Skeletal muscle tissue (tissue), 4 donors: ENCODE results near the gene TPSAB1. TPM values are rescaled to one million over a fixed set of nuclear protein-coding genes. Genes with fewer than 3 reads are reported as not detected.
"Not testable (repeated sequence)": the region's sequence is repeated elsewhere in the genome, so short reads cannot be mapped to it uniquely, and the experiment has no call there.

Experiments used
- H3K27ac ChIP-seq: one replicate; pipeline ENCODE4 v1.7.0; 2013; ENCODE audit warnings: mild to moderate bottlenecking, low read depth, low read length, inconsistent platforms
- H3K27me3 ChIP-seq, 3 donors: one replicate each; pipeline ENCODE4 v1.7.0; 2013; ENCODE audit warnings: low read length in 3 of 3; ENCODE audit not compliant: control insufficient read depth in 3 of 3, insufficient read depth in 3 of 3
- H3K36me3 ChIP-seq, 3 donors: one replicate each; pipeline ENCODE4 v1.7.0; 2013; ENCODE audit warnings: low read length in 3 of 3; ENCODE audit not compliant: control insufficient read depth in 3 of 3, insufficient read depth in 3 of 3
- H3K4me1 ChIP-seq, 3 donors: one replicate each; pipeline ENCODE4 v1.7.0; 2013; ENCODE audit warnings: low read length in 3 of 3, mild to moderate bottlenecking in 3 of 3; ENCODE audit not compliant: control insufficient read depth in 3 of 3, insufficient read depth in 3 of 3
- H3K4me3 ChIP-seq, 3 donors: one replicate each; pipeline ENCODE4 v1.7.0; 2013; ENCODE audit warnings: low read length in 3 of 3
- H3K9ac ChIP-seq, 3 donors: one replicate each; pipeline ENCODE4 v1.7.0; 2013; ENCODE audit warnings: low read length in 3 of 3, mild to moderate bottlenecking in 3 of 3, moderate library complexity in 2 of 3, low read depth in 1 of 3
- H3K9me3 ChIP-seq, 3 donors: one replicate each; pipeline ENCODE4 v1.7.0; 2013; ENCODE audit warnings: low read length in 3 of 3; ENCODE audit not compliant: control insufficient read depth in 3 of 3
- total RNA-seq: library from RNA; depleted of rRNA; stranded (reverse); fragments of >200 nt; gene quantifications from one replicate; pipeline ENCODE4 v1.2.3, GENCODE V29; 2014
- donor health status: Osteomylitis.

The TPSAB1 gene
- total RNA-seq, 1 donor from 2014 or later, result 1.0 TPM

DNA sequence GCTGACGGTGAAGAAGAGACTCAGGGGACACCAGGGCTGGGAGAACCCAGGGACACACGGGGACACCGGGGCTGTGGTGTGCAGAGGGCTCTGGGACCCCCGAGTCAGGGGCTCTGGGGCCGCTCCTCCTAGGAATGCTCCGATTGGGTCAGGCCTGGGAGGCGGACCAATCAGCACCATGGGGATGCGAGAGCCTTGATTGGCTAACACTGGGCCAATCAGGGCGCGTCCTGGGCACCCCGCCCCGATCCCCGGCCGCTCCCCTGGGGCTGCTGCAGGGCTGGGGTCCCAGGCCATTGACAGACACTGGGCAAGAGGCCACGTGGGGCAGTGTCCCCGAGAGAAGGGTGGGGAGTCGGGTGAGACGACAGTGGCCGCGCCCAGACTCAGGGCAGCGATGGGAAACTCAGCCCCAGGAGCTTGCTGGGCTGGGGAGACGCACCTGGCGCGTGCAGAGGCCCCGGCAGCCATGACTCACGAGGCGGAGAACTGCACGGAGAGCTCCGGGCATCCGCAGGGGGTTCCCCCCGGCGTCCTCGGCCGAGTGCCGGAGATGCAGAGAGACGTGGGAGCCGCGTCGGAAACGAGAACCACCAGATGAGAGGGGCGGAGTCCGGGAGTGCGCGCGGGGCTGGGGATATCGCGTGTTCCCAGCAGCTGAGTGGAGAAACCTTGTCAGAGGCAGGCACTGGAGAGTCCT lies 8.3 kb upstream of the TPSAB1 start:
- not testable (repeated sequence) for H3K4me1 ChIP-seq, H3K27ac ChIP-seq, H3K9me3 ChIP-seq, H3K36me3 ChIP-seq, H3K27me3 ChIP-seq, H3K9ac ChIP-seq, H3K4me3 ChIP-seq

- H3K9me3 ChIP-seq, H3K36me3 ChIP-seq, H3K27ac ChIP-seq, H3K4me1 ChIP-seq, H3K27me3 ChIP-seq, H3K9ac ChIP-seq, H3K4me3 ChIP-seq: not testable (repeated sequence)
These were observed 3.8 kb upstream of the TPSAB1 start for GRCh38 chr16:1236659-1237058.

DNA sequence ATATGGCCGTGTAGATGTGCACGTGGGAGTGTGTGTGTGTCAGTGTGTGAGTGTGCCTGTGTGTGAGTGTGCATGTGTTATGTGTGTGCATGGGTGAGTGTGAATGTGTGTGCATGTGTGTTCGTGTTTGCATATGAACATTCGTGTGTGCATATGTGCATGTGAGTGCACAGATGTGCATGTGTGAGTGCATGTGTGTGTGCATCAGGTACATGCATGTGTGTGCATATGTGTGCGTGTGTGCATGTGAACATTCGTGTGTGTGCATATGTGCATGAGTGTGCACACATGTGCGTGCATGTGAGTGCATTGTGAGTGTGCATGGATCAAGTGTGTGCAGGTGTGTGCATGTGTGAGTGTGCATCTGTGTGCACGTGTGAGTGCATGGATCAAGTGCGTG lies 2.5 kb upstream of the TPSAB1 start:
- Histone ChIP-seq H3K4me1 (no peaks in the 10 kb centered on the region), H3K9ac (no peak overlapping the region), H3K27me3 (peaks cover 5 to 7% (median 7%) of the 10 kb centered on the region in 3 donors), H3K4me3 (no peak overlapping the region), H3K27ac (no peak overlapping the region), H3K9me3 (no peaks in the 10 kb centered on the region), H3K36me3 (no peaks in the 10 kb centered on the region)

DNA sequence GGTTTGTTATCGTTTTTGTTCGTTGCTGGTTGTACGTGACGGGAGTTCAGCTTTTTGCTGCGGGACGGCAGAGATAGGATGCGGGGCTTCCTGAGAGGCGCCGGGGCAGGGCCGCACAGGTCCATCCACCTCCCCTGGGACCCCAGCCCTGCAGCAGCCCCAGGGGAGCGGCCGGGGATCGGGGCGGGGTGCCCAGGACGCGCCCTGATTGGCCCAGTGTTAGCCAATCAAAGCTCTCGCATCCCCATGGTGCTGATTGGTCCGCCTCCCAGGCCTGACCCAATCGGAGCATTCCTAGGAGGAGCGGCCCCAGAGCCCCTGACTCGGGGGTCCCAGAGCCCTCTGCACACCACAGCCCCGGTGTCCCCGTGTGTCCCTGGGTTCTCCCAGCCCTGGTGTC lies 1.6 kb upstream of the TPSAB1 start:
- not testable (repeated sequence) for H3K9ac ChIP-seq, H3K36me3 ChIP-seq, H3K27ac ChIP-seq, H3K4me1 ChIP-seq, H3K27me3 ChIP-seq, H3K4me3 ChIP-seq, H3K9me3 ChIP-seq

DNA sequence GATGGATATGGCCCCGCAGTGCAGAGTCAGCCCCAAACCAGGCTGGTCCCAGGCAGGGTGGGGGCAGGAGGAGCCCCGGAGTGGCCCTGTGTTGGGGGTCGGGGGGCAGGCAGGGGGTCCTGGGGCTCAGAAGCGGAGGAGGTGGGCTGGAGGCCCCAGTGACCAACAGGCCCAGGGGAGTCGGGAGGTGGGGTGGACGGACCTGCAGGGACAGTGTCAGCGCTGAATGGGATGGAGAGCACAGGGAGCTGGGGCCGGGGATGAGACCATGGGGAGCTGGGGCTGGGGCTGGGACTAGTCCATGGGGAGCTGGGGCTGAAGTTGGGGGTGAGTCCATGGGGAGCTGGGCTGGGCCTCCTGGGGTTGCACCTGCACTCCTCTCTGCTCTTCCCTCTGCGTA lies 930 bp upstream of the TPSAB1 start:
- H3K9me3 ChIP-seq, H3K36me3 ChIP-seq, H3K4me1 ChIP-seq, H3K27ac ChIP-seq, H3K4me3 ChIP-seq, H3K9ac ChIP-seq: not testable (repeated sequence)
- peaks cover 5 to 11% (median 7%) of the 10 kb centered on the region in 3 donors for H3K27me3 ChIP-seq

DNA sequence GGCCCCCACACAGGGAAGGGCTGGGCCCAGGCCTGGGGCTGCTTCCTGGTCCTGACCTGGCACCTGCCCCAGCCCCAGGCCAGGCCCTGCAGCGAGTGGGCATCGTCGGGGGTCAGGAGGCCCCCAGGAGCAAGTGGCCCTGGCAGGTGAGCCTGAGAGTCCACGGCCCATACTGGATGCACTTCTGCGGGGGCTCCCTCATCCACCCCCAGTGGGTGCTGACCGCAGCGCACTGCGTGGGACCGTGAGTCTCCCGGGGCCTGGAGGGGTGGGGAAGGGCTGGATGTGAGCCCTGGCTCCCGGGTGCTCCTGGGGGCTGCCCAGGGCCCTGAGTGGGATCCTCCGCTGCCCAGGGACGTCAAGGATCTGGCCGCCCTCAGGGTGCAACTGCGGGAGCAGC lies 576 bp downstream of the TPSAB1 start:
- H3K4me1 ChIP-seq, H3K9ac ChIP-seq, H3K4me3 ChIP-seq, H3K9me3 ChIP-seq, H3K27ac ChIP-seq, H3K36me3 ChIP-seq: not testable (repeated sequence)
- H3K27me3 ChIP-seq, result peaks cover 12 to 20% (median 17%) of the 10 kb centered on the region in 3 donors

GRCh38 chr16:1243363-1243762 lies 2.9 kb downstream of the TPSAB1 start:
- H3K4me1 ChIP-seq, H3K4me3 ChIP-seq, H3K36me3 ChIP-seq, H3K27ac ChIP-seq, H3K9ac ChIP-seq, H3K9me3 ChIP-seq: not testable (repeated sequence)
- H3K27me3 ChIP-seq, result peaks cover 18 to 31% (median 24%) of the 10 kb centered on the region in 3 donors

DNA sequence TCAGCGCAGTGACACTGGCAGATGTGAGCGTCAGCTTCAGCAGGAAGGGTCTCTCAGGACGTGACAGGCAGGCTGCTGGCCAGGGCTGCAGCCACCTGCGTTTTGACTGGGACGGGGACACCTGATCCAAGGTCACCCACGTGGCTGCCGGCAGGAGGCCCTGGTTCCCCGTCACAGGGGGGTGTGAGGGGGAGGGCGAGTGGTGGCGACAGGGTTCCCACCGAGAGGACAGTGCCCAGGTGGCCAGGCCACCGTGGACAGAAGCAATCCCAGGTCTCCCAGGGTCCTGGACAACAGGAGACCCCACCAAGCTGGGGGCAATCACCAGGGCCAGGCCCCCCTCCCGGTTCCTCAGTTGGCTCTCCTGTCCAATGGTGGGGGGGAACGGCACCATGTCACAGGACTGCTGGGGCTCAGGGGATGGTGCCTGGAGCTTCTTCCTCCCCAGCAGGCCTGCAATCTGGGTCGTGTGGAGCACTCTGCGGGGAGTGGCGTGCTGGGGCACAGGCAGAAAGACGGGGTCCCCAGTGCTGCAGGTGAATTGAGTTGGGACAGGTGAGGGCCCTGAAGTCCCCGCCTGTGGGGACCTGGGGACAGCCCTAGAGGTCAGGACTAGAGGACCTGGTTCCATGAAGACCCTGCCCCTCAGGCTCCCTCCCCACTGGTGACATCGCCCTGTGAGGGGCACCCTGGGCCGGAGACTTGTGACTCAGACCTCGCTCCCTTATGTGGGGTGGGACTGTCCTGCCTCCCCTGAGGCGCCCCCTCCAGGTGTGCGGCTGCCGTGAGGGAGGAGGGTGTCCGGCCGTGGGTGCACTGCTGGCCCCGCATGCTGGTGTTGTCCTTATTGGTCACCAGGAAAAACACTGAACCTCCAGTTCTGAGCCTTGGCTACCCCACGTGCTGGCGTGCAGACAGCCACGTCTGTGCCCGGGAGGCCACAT lies 3.7 kb downstream of the TPSAB1 start:
- H3K27ac ChIP-seq, H3K4me3 ChIP-seq, H3K36me3 ChIP-seq, H3K9me3 ChIP-seq, H3K9ac ChIP-seq, H3K4me1 ChIP-seq: not testable (repeated sequence)
- peaks cover 18 to 30% (median 21%) of the 10 kb centered on the region in 3 donors for H3K27me3 ChIP-seq

DNA sequence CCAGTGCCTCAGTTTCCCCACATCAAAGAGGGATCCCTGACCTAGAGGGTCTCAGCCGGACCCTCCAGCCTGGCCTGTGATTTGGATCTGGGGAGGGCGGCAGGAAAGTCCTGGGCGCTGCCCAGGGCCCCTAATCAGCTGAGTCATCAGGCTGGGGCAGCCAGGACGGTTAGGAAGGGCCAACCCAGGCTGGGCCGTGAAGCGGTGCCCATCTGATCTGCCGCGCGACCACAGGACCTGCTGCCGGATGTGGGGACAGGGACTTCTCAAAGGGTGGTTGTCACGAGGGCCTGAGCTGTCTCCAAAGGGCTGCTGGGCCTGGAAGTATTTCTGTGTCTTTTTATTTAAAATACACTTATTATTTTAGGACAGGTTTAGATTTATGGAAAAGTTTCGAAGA lies 4.4 kb downstream of the TPSAB1 start:
- Histone ChIP-seq H3K9me3 (peaks cover 0 to 2% (median 0%) of the 10 kb centered on the region in 3 donors), H3K4me1 (no peaks in the 10 kb centered on the region), H3K36me3 (no peaks in the 10 kb centered on the region), H3K4me3 (no peak overlapping the region), H3K27ac (no peak overlapping the region), H3K27me3 (peaks cover 18 to 30% (median 21%) of the 10 kb centered on the region in 3 donors), H3K9ac (no peak overlapping the region)

GRCh38 chr16:1245452-1246020 lies 5.0 kb downstream of the TPSAB1 start:
- Histone ChIP-seq H3K27me3 (peaks cover 18 to 30% (median 21%) of the 10 kb centered on the region in 3 donors), H3K4me1 (no peaks in the 10 kb centered on the region), H3K4me3 (no peak overlapping the region), H3K36me3 (no peaks in the 10 kb centered on the region), H3K9ac (no peak overlapping the region), H3K9me3 (peaks cover 0 to 2% (median 0%) of the 10 kb centered on the region in 3 donors), H3K27ac (no peak overlapping the region)
